Breast epithelium (tissue), 4 donors: ENCODE results near the gene UNC5A. TPM values are rescaled to one million over a fixed set of nuclear protein-coding genes. Genes with fewer than 3 reads are reported as not detected.

Experiments
- DNase-seq, 2 donors: peaks; one replicate each; pipeline ENCODE4 v3.0.0-alpha.2; 2019; ENCODE audit warnings: low spot score in 2 of 2
- H3K27ac ChIP-seq, 2 donors: fragments of 200-600 bp; sonication (generic) in 1 of 2; one replicate each; pipeline ENCODE4 v1.5.1; 2016 to 2019; ENCODE audit warnings: mild to moderate bottlenecking in 1 of 2
- H3K27me3 ChIP-seq, 2 donors: fragments of 200-600 bp; sonication (generic) in 1 of 2; one replicate each; pipeline versions ENCODE4 v1.5.1 to v1.6.0; 2017 to 2019; ENCODE audit warnings: control low read depth in 1 of 2, mild to moderate bottlenecking in 1 of 2
- H3K36me3 ChIP-seq: fragments of 200-600 bp; one replicate; pipeline ENCODE4 v1.5.1; 2019
- H3K4me1 ChIP-seq, 2 donors: fragments of 200-600 bp; sonication (generic); one replicate each; pipeline ENCODE4 v1.5.1; 2016 to 2019; ENCODE audit warnings: control low read depth in 1 of 2
- H3K4me3 ChIP-seq, 3 donors: fragments of 200-600 bp; sonication (generic); 1 replicate in 2 of 3; 2 replicates in 1 of 3; pipeline ENCODE4 v1.5.1; 2016 to 2019; ENCODE audit warnings: mild to moderate bottlenecking in 3 of 3, moderate library complexity in 2 of 3
- H3K9me3 ChIP-seq, 2 donors: fragments of 200-600 bp; sonication (generic) in 1 of 2; one replicate each; pipeline ENCODE4 v1.5.1; 2016 to 2019; ENCODE audit warnings: control low read depth in 1 of 2
- POLR2A ChIP-seq: fragments of 450-650 bp; IDR thresholded peaks from one replicate; pipeline ENCODE4 v1.6.1; 2016; ENCODE audit warnings: antibody characterized with exemption, mild to moderate bottlenecking, moderate library complexity
- POLR2AphosphoS5 ChIP-seq, 3 donors: sonication (generic); formaldehyde crosslinking; IDR thresholded peaks; one replicate each; pipeline ENCODE4 v1.6.1; 2017; ENCODE audit warnings: antibody characterized with exemption in 3 of 3
- intact Hi-C: fragments of 100-400 bp; cut with DNase I; formaldehyde crosslinking; loops from one replicate; pipeline ENCODE4 v1.15.1; 2023; ENCODE audit warnings: low total_unique reads
- total RNA-seq, 3 donors: library from RNA; depleted of rRNA; stranded (reverse); fragments of >200 nt; gene quantifications; one replicate each; pipeline ENCODE4 v1.1.0, GENCODE V29; 2016
- TF ChIP-seq, protein P1 (sequence below), 3 donors: fragments of 450-650 bp; IDR thresholded peaks; one replicate each; pipeline ENCODE4 v1.5.1; 2016 to 2017; ENCODE audit warnings: antibody characterized with exemption in 3 of 3, mild to moderate bottlenecking in 3 of 3, moderate library complexity in 3 of 3

Gene UNC5A
- total RNA-seq, 3 donors from 2014 or later: 0.15 to 2.9 TPM; not detected in 1

- TF ChIP-seq POLR2AphosphoS5 (IDR thresholded peaks at IDR 0.05): no peak
- TF ChIP-seq POLR2A: no peak
- TF ChIP-seq, protein P1, sequence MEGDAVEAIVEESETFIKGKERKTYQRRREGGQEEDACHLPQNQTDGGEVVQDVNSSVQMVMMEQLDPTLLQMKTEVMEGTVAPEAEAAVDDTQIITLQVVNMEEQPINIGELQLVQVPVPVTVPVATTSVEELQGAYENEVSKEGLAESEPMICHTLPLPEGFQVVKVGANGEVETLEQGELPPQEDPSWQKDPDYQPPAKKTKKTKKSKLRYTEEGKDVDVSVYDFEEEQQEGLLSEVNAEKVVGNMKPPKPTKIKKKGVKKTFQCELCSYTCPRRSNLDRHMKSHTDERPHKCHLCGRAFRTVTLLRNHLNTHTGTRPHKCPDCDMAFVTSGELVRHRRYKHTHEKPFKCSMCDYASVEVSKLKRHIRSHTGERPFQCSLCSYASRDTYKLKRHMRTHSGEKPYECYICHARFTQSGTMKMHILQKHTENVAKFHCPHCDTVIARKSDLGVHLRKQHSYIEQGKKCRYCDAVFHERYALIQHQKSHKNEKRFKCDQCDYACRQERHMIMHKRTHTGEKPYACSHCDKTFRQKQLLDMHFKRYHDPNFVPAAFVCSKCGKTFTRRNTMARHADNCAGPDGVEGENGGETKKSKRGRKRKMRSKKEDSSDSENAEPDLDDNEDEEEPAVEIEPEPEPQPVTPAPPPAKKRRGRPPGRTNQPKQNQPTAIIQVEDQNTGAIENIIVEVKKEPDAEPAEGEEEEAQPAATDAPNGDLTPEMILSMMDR (IDR thresholded peaks at IDR 0.05): no peak
- intact Hi-C loops: no loop called here
These were observed 63.3 kb downstream of the UNC5A start for GRCh38 chr5:176873541-176874172.

DNA sequence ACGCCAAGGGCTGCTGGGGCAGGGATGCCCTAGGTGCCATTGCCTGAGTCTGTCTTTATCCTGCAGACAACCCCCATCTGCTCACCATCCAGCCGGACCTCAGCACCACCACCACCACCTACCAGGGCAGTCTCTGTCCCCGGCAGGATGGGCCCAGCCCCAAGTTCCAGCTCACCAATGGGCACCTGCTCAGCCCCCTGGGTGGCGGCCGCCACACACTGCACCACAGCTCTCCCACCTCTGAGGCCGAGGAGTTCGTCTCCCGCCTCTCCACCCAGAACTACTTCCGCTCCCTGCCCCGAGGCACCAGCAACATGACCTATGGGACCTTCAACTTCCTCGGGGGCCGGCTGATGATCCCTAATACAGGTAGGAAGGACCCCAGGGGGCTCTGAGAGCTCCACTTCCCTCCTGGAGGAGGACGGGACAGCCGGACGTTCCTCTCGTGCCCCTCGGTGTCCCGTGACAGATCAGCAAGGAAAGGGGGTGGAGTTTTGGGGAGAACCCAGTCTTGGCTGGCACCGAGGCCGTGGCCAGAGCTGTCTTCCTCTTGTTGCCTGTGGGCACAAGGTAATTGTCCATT, 63.9 kb downstream of the UNC5A start:
- TF ChIP-seq POLR2A (no peak), POLR2AphosphoS5 (IDR thresholded peaks at IDR 0.05) (no peak)
- TF ChIP-seq, protein P1 (IDR thresholded peaks at IDR 0.05): no peak
- no peak overlapping the region for H3K4me3 ChIP-seq
- no peaks in the 10 kb centered on the region for H3K9me3 ChIP-seq
- intact Hi-C loops: no loop called here
- no peaks in the 10 kb centered on the region for H3K36me3 ChIP-seq
- DNase-seq: no peak
- H3K27me3 ChIP-seq: peaks cover 0 to 40% of the 10 kb centered on the region in 2 donors
- no peaks in the 10 kb centered on the region for H3K4me1 ChIP-seq
- no peak overlapping the region for H3K27ac ChIP-seq

More at GRCh38 chr5:176873541-176874172, 63.3 kb downstream of the UNC5A start:
- peaks cover 0 to 40% of the 10 kb centered on the region in 2 donors for H3K27me3 ChIP-seq
- no peak for DNase-seq
- no peak overlapping the region for H3K4me3 ChIP-seq
- H3K27ac ChIP-seq: no peak overlapping the region
- no peaks in the 10 kb centered on the region for H3K36me3 ChIP-seq
- no peaks in the 10 kb centered on the region for H3K4me1 ChIP-seq
- no peaks in the 10 kb centered on the region for H3K9me3 ChIP-seq

GRCh38 chr5:176875014-176875550, 64.7 kb downstream of the UNC5A start:
- no peak overlapping the region for H3K4me3 ChIP-seq
- intact Hi-C loops: no loop called here
- H3K36me3 ChIP-seq: no peaks in the 10 kb centered on the region
- H3K4me1 ChIP-seq: no peaks in the 10 kb centered on the region
- H3K27me3 ChIP-seq: peaks cover 0 to 41% of the 10 kb centered on the region in 2 donors
- TF ChIP-seq POLR2AphosphoS5 (IDR thresholded peaks at IDR 0.05) (no peak), POLR2A (no peak)
- TF ChIP-seq, protein P1 (IDR thresholded peaks at IDR 0.05): no peak
- DNase-seq: no peak
- no peaks in the 10 kb centered on the region for H3K9me3 ChIP-seq
- no peak overlapping the region for H3K27ac ChIP-seq

DNA sequence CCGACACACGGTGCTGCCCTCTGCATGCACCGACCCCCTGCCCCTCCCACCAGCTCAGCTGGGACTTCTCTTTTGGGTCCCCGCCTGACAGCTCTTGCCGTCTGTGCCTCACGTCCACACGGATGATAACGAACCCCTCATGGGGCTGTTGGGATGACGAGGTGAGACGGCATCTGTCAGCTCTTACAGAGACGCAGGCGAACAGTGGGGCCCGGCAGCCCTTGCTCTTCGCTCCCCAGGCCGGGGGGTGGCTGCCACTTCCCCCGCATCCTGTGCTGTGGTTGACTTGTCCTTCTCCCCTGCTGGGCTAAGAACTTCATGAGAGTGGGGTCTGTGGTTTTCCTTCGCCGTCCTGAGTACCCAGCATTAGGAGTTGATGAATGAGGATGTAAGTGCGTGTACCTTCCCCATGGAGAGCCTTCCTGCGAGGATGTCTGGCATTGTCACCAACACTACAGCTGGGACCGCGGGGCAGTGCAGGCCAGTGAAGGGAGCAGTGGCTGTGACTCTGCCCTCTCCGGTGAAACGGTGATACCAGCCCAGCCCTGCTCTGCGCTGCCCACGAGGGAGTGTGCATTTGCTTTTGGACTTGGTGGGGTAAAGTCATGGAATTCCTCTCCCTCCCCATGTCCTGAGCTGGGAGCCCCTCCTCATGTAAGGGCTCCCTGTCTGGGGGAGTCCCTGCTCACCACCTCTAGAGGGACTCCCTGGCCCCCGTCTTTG, 65.6 kb downstream of the UNC5A start:
- Histone ChIP-seq H3K9me3 (no peaks in the 10 kb centered on the region), H3K4me3 (no peak overlapping the region), H3K4me1 (no peaks in the 10 kb centered on the region), H3K27ac (no peak overlapping the region), H3K27me3 (peaks cover 0 to 41% of the 10 kb centered on the region in 2 donors), H3K36me3 (no peaks in the 10 kb centered on the region)
- intact Hi-C loops: no loop called here
- no peak for DNase-seq
- TF ChIP-seq, protein P1 (IDR thresholded peaks at IDR 0.05): no peak
- TF ChIP-seq POLR2AphosphoS5 (IDR thresholded peaks at IDR 0.05) (no peak), POLR2A (no peak)
